Activated T-cell treated with anti-CD3 and anti-CD28 coated beads for 24 hours (primary cell): ENCODE results near the gene FAHD1.

Experiments used
- DNase-seq: peaks from one replicate; pipeline ENCODE4 v3.0.0-alpha.2; 2020; ENCODE audit warnings: low read depth

FAHD1 gene

DNA sequence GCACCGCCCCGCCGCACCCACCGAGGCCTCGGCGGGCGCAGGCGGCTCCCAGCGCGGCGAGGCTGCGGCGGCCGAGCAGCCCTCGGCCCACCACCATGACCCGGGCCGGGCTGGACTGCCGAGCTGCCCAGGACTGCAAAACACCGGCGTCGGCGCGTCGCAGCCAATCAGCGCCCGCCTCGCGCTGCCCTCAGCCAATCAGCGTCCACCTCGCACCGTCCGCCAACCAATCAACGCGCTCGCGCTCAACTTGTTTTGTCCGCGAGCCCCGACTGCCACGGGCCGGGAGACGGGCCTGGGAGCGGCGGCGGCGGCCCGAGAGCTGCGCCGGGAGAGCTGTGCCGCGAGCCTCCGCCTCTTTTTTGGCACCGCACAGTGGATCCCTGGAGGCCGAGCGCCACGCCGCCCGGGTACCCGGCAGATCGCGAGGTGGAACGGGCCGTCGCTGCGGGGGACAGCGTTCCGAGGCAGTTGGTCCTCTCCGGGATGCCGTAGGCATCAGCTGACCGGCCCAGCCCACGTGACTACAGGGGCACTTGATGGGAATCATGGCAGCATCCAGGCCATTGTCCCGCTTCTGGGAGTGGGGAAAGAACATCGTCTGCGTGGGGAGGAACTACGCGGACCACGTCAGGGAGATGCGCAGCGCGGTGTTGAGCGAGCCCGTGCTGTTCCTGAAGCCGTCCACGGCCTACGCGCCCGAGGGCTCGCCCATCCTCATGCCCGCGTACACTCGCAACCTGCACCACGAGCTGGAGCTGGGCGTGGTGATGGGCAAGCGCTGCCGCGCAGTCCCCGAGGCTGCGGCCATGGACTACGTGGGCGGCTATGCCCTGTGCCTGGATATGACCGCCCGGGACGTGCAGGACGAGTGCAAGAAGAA, at the start of gene FAHD1, which contains the start of gene HAGH:
TSS of gene FAHD1 (plus strand) at position 516 of the 883 bp plus-strand sequence. CDS start at position 549, 33 bp downstream.
TSS of gene HAGH (minus strand) at position 135 of the 883 bp plus-strand sequence. CDS start at position 97, 38 bp downstream.
- DNase-seq: peak; percentile 86

DNA sequence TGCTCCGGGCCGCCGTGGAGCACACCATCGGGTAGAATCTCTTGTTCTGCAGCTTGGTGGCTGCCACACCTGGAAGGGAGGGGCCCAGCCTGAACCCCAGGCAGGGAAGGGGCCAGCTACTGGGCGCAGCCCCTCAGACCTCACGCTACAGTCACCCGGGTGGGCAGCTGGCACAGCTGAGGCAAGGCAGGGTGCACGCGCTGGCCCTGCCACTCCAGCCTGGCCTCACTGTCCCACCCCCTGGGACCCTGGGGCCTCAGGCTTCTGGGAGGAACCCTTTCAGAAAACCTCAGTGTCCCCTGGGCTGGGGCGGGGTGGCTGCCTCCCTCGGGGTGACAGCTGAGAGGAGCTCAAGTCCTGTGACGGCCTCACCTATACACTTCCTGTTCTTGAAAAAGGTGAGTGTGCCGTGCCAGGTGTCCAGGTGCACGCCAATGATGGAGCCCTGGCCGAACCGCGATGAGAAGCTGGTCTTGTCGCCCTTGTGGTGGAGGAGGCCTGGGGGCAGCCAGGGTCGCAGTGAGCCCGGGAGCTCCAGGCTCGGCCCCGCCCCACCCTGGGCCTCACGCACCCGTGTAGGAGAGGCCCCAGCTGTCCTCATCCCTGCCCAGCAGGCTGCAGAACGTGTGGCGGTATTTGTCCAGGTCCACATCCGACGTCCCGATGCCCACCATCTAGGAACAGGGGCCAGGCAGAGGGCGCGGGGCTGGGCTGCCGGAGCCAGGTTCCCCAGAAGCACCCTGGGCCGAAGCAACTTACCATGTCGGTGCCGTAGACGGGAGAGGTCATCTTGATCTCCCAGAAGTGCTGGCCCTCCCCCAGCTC, 49.4 kb upstream of the FAHD1 start:
- DNase-seq: no peak

DNA sequence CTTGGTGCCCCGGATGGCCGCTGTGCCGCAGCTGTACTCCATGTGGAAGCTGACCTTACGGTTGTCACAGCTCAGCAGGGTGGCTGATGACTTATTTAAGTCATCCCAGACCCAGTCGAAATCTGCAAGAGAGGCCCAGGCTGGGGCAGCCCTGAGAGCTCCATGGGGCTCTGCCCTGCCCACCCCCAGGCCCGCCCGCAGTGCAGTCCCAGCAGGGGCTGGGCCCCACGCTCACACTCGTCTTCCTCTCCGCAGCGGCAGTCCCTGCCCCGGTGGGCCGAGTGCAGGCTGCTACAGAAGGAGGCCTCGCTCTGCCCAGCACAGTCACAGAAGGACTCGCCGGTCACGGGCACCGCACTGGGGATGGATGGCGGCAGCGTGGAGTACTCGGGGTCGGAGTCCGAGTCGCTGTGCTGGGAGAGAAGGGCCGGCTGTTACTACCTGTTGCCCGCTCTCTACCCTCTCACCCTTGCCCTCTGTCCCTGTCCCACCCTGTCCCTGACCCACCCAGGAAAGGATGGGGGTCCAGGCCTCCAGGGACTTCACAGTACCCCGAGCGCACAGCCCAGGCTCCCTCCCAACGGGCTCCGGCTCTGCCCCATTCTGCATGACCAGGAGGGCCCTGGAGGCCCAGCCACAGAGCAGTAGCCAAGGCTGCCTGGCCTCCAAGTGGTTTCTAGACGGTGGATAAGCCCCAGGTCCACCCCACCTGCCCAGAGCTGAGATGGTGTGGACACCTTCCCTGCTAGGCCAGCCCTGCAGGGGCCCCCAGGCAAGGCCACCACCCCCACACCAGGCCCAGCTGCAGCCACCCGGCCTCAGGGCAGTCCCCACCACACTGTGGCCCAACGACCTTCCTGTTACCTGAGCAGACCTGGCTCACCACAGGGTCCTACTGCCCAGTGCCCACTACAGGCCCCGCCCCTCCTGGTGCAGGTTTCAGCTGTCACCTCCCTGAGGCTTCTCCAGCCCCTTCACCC, 48.5 kb upstream of the FAHD1 start:
- no peak for DNase-seq

DNA sequence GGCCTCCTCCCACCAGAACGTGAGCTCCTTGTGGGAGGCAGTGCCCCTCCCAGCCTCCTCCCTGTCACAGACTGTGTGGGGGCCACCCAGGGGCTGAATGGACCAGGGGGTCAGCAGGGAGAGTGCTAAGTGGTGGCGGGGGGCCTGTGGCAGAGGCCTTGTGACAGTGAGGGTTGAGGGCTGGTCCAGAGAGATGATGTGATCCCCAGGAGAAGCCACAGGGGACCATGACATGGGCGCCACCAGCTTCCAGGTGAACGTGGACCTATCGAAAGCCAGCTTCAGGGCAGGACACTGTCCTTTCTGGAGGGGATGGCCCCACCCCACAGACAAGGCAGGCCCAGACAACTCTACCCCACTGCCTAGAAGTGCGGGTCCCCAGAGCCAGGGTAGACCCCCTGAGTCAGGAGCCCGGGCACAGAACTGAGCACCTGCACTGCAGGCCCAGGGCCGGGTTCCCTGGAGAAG, 47.7 kb upstream of the FAHD1 start:
- DNase-seq: no peak

DNA sequence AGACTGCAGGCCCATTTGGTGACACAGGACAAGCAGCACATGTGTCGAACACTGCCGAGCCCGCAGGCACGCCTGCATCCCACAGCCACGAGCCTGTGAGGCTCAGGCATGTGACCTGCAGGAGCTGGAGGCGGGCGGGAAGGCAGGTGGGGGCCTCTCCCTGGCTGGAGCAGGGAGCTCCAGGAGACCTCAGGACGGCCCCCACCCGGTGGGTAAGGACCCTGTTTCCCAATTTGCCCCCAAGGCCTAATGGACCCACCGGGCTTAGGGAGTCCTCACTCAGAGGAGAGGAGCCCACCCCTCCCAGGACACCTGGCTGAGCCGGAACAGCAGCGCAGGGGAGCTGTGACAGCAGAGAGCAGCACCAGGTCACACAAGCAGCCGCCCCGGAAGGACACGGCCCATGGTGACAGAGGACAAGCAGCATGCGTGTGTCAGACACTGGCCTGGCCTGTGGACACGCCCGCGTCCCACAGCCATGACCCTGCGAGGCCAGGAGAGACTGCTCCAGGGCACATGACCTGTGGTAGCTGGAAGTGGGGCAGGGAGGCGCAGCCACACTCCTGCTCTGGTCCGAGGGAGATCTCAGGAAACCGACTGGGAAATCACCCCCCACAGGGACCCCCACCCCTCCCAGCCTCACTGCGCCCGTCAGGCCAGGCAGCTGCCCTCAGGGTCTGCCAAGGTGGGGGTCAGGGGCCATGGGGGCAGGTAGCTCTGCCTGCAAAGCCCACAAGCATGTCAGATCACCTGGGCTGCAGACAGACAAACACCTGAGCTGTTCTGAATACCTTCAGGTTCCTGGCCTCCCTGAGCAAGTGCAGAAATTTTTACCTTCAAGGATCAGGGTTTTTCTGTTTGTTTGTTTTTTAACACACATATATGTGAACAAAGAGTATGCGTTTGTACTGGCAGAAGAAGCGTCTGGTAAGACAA, 47.0 kb upstream of the FAHD1 start:
- DNase-seq: no peak

DNA sequence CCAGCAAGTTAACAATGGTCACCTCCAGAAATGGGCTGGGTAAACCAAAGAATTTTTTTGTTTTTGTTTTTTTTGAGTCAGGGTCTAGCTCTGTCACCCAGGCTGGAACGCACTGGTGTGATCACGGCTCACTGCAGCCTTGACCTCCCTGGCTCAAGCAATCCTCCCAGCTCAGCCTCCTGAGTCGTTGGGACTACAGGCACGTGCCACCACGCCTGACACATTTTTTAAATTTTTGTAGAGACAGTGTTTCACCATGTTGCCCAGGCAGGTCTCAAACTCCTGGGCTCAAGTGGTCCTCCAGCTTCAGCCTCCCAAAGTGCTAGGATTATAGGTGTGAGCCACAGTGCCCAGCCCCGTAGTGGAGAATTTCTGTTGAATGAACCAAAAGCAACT, 46.3 kb upstream of the FAHD1 start:
- no peak for DNase-seq

DNA sequence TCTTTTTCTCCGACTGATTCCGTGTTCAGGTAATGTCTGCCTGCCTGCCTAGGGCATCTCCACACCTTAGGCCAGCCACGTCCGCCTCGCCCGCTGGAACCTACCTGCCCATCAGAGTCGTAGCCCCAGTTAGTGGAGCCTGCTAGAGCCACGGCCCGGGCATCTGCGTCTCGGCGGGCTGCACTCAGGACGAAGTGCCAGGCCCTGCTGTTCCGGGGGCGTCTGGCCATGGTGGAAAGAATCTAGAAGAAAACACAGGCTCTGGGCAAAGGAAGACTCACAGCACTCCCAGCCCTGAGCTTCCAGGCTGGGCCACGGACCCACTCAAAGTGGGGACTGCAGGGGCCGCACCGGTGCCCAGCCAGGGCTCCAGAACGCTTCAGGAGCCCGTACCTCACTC, 45.8 kb upstream of the FAHD1 start:
- no peak for DNase-seq

DNA sequence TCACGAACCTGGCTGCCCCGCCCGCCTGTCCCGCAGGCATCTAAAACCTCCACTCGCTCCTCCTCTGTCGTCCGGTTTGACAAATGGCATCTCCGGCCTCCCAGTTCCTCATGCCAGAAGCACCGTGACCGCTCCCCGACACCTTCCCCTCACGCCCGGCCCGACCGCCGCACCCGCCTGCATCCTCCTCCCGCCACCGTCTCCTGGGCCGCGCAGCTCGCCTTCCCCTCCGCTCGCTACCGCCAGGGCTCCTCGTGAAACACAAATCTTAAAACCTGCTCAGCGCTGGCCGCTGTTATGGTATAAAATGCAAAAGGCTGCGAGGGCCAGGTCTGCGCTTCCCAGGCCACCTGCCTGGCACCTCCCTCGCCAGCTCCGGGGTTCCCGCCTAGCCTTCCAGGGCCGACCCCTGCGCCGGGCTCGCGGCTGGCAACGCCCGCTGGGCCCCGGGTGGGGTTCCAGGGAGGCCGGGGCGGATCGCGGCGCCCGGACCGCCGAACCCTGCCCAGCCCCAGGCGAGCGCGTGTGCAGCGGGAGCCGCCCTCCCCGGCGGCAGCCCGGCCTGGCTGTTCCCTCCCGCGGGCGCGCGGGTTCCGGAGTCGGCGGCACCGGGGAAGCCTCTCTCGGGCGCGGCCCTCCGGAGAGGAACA, 45.1 kb upstream of the FAHD1 start:
- DNase-seq: no peak

DNA sequence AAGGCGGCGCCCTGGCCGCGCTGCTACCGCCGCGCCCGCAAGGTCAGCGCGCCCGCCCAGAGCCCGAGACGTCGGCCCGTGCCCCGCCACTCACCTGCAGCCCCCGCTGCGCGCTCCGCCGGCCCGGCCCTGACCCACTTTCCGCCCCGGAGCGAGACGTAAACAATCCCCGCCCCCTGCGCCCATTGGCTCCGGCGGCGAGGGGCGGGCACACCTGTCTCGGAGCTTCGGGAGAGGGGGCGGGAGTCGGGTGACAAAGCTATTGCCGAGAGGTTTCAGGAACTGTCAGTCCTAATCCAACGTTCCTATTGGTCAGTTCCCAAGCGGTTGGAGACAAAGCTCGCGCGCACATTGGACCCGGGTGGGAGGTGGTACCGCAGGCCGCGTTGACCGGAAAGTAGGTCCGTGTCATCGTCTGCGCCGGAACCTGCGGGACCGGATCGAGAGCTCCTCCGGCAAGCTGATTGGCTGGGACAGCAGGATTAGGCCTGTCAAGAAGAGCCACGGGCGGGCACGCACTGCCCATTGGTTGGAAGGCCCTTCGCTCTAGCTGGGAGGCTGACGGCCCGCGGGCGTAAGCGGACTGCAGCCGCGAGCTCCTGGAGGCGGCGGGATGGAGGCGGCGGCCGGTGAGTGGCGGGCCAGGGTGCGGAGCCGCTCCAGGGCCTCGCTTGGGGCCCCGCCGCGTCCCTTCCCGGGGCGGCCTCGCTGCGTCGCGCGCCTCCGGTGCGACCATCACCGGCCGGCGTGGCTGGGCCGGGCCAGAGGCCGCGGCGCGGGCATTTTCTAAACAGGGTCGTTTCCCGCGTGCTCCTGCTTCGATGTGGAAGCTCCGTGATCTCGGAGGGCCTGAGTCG, 44.4 kb upstream of the FAHD1 start, which contains the start of the genes NUBP2 and SPSB3:
TSS of gene NUBP2 (plus strand) at position 553 of the 857 bp plus-strand sequence. CDS start at position 614, 61 bp downstream.
TSS of gene SPSB3 (minus strand) at position 164 of the 857 bp plus-strand sequence. CDS start 1,088 bp downstream, outside the sequence.
- DNase-seq: peak; percentile 98

DNA sequence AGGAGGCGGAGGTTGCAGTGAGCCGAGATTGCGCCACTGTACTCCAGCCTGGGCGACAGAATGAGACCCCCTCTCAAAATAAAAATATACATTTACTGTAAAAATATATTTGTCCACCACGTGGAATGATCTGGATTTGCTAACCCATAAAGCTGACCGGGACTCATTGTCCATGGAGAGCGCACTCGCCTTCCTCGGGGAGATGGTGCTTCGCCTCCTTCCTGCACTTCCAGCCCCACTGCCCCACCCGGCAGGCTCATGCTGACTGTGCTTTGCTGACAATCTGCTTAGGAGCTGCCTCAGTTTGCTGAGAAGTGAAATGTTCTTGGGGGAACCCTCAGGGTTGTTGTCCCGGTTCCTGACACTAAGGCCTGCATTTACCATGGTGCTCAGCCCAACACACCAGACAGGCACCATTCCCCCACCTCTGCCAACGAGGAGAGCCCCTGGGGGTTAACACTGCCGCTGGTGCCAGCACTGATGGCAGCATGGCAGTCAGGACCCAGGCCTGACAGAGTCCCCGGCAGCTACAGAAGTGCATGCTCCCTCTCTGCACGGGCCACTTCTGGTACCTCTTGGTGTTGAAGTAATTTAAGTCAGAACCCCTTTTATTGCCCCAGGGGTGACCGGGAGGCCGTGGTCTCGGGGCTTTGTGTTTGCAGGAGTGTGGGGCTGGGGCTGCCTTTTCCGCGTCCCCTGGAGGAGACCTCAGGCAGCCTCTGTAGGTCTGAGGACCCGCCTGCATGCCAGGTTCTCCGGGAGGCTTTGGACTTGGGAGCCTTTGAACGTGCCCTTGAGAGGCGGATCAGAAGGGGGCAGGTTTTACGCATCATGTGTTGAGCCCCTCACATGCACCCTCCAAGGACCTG, 41.8 kb upstream of the FAHD1 start:
- DNase-seq: no peak

DNA sequence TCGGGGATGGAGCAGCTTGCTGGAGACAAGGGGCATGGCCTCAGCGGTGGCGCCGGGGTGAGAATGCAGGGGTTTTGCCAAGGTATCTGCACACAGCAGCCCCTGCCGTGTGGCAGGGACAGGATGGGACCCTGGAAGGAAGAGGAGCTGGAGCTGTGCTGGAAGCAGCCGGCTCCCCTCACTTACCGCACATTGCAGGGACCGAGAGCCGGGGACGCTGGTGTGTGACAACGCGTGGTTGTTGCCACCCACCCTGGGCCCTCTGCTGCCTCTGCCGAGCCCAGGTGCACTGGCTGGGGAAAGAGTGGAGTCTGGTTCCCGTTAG, 41.2 kb upstream of the FAHD1 start:
- no peak for DNase-seq

DNA sequence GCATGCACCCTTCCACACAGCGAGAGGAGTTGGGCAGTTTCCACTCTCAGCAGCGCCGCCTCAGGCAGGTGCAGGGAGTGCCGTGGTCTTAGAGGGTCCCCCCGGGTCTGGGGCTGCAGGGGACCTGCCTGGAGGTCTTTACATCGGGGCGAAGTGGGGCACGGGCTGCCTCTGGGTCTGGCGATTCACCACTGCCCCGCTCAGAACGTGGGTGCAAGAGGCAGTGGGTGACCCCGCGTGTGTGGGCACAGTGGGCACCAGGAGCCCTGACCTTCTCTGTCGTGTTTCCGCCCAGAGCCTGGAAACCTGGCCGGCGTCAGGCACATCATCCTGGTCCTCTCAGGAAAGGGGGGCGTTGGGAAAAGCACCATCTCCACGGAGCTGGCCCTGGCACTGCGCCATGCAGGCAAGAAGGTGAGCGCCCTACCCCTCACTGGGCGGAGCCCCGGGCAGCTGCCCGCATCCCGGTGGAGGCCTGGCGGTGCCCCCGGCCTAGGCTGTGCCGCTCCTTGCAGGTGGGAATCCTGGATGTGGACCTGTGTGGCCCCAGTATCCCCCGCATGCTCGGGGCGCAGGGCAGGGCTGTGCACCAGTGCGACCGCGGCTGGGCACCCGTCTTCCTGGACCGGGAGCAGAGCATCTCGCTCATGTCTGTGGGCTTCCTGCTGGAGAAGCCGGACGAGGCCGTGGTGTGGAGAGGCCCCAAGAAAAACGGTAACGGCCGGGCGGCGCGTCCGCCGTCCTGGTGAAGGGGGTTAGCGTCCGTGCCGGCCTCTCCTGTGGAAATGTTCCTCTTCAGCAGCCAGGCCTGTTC, 40.6 kb upstream of the FAHD1 start:
- DNase-seq: no peak

DNA sequence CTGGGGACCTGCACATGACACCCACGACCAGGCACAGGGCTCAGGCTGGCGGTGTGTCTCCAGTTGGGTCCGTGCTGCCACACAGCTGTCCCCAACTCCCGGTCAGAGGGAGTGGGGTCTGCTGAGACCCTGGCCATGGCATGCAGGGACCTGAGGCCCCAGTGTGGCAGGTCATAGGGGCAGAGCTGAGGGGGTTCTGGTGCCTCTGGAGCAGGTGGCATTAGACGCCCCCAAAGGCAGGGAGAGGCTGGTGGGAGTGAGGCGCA, 40.0 kb upstream of the FAHD1 start:
- no peak for DNase-seq

DNA sequence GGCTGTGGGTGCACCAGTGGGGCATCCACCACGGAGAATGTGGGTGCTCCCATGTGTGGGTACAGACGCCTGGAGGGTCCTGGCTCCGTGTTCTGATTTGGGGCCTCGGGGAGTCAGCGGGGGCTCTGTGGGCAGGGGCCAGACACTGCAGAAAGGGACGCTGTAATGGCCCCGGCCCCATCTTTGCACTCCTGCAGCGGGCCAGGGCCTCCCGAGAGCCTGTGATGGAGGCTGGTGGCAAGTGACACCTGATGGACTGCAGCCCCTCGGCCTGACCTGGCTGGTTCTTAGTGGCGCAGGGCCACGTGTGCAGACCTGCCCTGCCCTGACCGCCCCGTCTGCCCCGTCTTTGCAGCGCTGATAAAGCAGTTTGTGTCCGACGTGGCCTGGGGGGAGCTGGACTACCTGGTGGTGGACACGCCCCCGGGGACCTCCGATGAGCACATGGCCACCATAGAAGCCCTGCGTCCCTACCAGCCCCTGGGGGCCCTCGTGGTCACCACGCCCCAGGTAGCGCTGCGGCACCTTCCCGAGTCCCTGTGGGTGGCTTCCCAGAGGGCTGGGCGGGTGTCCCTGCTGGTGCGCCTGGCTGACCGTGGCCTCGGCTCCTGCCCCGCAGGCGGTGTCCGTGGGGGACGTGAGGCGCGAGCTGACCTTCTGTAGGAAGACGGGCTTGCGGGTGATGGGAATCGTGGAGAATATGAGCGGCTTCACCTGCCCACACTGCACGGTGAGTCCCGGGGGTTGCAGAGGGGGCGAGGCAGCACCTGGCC, 39.5 kb upstream of the FAHD1 start:
- DNase-seq: no peak

DNA sequence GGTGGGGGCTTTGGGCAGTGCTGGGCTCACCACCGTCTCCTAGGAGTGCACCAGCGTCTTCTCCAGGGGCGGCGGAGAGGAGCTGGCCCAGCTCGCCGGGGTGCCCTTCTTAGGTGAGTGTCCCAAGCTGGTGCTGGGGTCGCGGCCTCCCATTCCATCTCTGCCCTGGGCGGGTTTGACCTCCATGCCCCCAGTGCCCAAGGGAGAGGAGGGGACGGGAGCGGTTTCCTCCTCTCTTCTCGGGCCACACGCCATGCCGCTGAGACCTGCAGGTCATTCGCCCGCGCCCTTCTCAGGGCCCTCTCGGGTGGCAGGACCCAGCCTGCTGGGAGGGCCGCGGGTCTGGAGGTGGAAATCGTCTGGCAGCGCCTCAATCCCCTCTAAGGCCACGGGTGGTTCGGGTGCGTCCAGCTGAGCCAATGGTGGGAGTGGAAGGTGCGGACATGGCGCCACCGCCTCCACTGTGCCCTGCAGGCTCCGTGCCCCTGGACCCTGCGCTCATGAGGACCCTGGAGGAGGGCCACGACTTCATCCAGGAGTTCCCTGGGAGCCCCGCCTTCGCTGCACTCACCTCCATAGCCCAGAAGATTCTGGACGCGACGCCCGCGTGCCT, 38.8 kb upstream of the FAHD1 start:
- DNase-seq: no peak

DNA sequence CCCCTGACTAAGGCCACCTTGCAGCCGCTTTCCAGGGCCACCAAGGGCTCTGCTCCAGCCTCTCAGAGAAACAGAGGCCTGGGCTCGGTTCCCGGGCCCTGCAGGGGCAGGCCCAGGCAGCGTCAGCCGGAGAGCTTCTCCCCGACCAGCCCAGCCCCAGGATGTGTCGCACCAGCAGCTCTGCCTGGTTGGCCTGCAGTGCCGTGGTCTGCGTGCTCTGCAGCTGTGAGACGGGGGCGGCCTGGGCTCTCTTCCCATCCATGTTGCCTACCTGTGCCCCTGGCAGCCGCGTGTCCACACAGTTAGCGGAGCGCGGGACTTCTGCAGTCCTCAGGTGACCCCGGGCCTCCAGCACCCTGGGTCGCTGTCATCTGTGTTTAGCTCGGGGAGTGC, 38.3 kb upstream of the FAHD1 start:
- DNase-seq: no peak
